A673 (cell line): ENCODE measurements around the gene GRIN2C. TPM values are rescaled to one million over a fixed set of nuclear protein-coding genes. Genes with fewer than 3 reads are reported as not detected.

ENCODE experiments used
- BruUV-seq: library from RNA; stranded (reverse); fragments of 400-500 nt; replicated peaks from 2 replicates; lab custom pipeline; 2021; lab: Mats Ljungman, UMichigan
- CTCF ChIA-PET: fragments of 300-600 bp; sonication (Branson Sonifier 250); formaldehyde crosslinking; loops from one replicate; lab custom pipeline; 2022; ENCODE audit warnings: antibody characterized with exemption; lab: Charles Lee
- POLR2A ChIA-PET: fragments of 300-600 bp; sonication (Branson Sonifier 250); formaldehyde crosslinking; loops from one replicate; lab custom pipeline; 2022; ENCODE audit warnings: antibody characterized with exemption; ENCODE audit not compliant: low non-redundant PET; lab: Charles Lee
- DNase-seq: peaks from one replicate; pipeline ENCODE4 v3.0.0-alpha.2; 2015; ENCODE audit warnings: low spot score
- H3K27ac ChIP-seq: fragments of 200-600 bp; sonication (generic); 2 replicates; pipeline ENCODE4 v1.5.1; 2016; ENCODE audit warnings: mixed run types, low read depth, mild to moderate bottlenecking, mixed read lengths, antibody characterized with exemption, low read length; ENCODE audit not compliant: poor library complexity, severe bottlenecking
- H3K27me3 ChIP-seq: fragments of 200-600 bp; sonication (generic); replicated peaks from 2 replicates; pipeline ENCODE4 v1.6.1; 2017; ENCODE audit warnings: mixed run types, low read depth, mild to moderate bottlenecking, mixed read lengths, antibody characterized with exemption, low read length; ENCODE audit not compliant: insufficient read depth, poor library complexity
- H3K36me3 ChIP-seq: fragments of 200-600 bp; sonication (generic); 2 replicates; pipeline ENCODE4 v1.6.1; 2016; ENCODE audit warnings: mixed run types, mild to moderate bottlenecking, mixed read lengths, antibody characterized with exemption, low read length; ENCODE audit not compliant: insufficient read depth, poor library complexity, severe bottlenecking
- H3K4me1 ChIP-seq: fragments of 200-600 bp; sonication (generic); 2 replicates; pipeline ENCODE4 v1.6.1; 2017; ENCODE audit warnings: mixed run types, mild to moderate bottlenecking, mixed read lengths, antibody characterized with exemption, low read length; ENCODE audit not compliant: insufficient read depth, poor library complexity, severe bottlenecking
- H3K4me3 ChIP-seq: fragments of 200-600 bp; sonication (generic); 2 replicates; pipeline ENCODE4 v1.5.1; 2016; ENCODE audit warnings: low read depth, mixed run types, mild to moderate bottlenecking, mixed read lengths, low read length; ENCODE audit not compliant: poor library complexity, severe bottlenecking
- H3K9me3 ChIP-seq: fragments of 200-600 bp; sonication (generic); 2 replicates; pipeline ENCODE4 v1.6.1; 2016; ENCODE audit warnings: mixed run types, low read depth, mild to moderate bottlenecking, mixed read lengths, antibody characterized with exemption, low read length; ENCODE audit not compliant: poor library complexity, severe bottlenecking
- CTCF ChIP-seq: fragments of 300-800, 200-600 bp; sonication (generic); conservative IDR thresholded peaks from 2 replicates; pipeline ENCODE4 v1.5.1; 2017; ENCODE audit warnings: low read depth, mild to moderate bottlenecking, antibody characterized with exemption, low read length, moderate library complexity, mixed read lengths
- EZH2 ChIP-seq: fragments of 200-600 bp; sonication (generic); IDR thresholded peaks from 2 replicates; pipeline ENCODE4 v1.6.1; 2017; ENCODE audit warnings: borderline replicate concordance, low read depth, mild to moderate bottlenecking, mixed read lengths, antibody characterized with exemption, low read length; ENCODE audit not compliant: poor library complexity, severe bottlenecking
- intact Hi-C: fragments of 100-400 bp; cut with micrococcal nuclease; formaldehyde crosslinking; loops from one replicate; pipeline ENCODE4 v1.10.0; 2022; ENCODE audit not compliant: unreplicated experiment
- total RNA-seq: library from RNA; stranded (reverse); gene quantifications from 2 replicates; pipeline ENCODE4 v1.2.3, GENCODE V29; 2021

Gene GRIN2C
- total RNA-seq, 1 experiment from 2014 or later: 0.09 TPM

- Histone ChIP-seq H3K27ac (no peak overlapping the region), H3K4me1 (no peaks in the 10 kb centered on the region), H3K4me3 (no peak overlapping the region), H3K9me3 (no peaks in the 10 kb centered on the region), H3K27me3 (peaks cover 74% of the 10 kb centered on the region), H3K36me3 (no peaks in the 10 kb centered on the region)
- intact Hi-C loops: no loop called here
- no peak for DNase-seq
- ChIA-PET POLR2A (no interaction called here), CTCF (no interaction called here)
- no TSS peak for BruUV-seq
- TF ChIP-seq EZH2: peak; percentile 5
- TF ChIP-seq CTCF: no peak
These were observed 34.4 kb upstream of the GRIN2C start for GRCh38 chr17:74893936-74894671.

DNA sequence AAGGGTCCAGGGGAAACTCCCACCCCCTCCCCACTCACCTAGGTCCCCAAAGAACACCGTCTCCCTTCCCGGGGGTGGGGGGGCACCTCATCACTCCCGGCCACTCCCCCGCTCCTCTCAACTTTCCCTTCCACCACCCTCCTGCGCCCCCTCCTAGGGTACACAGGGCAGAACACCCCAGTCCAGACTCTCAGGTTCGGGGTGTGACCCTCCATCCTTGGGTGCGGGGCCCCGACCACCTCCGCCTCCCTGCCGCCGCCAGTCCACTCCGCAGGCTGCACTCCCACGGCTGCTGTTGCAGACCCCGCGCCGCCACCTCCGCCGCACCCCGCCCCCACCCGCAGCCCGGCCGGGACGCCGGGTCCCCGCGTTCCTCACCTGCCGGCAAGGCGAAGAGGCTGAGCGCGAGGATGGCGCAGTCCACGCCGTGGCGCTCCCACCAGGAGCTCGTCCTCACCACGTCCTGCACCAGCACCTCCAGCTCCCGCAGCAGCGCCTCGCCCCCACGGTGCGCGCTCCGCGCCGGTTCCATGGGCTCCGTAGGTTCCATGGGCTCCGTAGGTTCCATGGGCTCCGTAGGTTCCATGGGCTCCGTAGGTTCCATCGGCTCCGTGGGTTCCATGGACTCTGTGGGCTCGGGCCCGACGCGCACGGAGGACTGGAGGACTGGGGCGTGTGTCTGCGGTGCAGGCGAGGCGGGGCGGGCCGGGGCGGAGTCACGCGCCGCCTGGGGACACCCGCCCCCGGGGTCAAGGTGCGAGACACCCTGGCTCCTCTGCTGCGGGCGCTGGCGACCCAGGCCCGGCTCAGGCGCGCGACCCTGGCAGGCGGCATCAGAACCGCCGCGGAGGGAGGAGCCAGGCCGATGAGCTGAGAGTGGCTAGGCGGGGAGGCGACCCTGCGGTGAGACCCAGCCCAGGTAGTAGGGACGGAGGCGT, 33.6 kb upstream of the GRIN2C start, which contains the start of gene FADS6:
FADS6 (minus strand) TSS at position 660 of the 938 bp plus-strand sequence; CDS start at position 622, 38 bp downstream.
- H3K36me3 ChIP-seq: no peaks in the 10 kb centered on the region
- no peak for DNase-seq
- ChIA-PET POLR2A (interaction anchor here (0.6 kb wide), 1 partner anchor 807 kb away, joined by 3 read pairs; no protein-coding TSS in a partner anchor), CTCF (no interaction called here)
- peaks cover 74% of the 10 kb centered on the region for H3K27me3 ChIP-seq
- H3K4me1 ChIP-seq: no peaks in the 10 kb centered on the region
- H3K9me3 ChIP-seq: no peaks in the 10 kb centered on the region
- H3K27ac ChIP-seq: no peak within 1 kb of the TSS
- TF ChIP-seq CTCF (no peak), EZH2 (peak; percentile 97)
- intact Hi-C loops: no loop called here
- peak within 1 kb of the TSS; percentile 25 for H3K4me3 ChIP-seq
- no TSS peak for BruUV-seq

DNA sequence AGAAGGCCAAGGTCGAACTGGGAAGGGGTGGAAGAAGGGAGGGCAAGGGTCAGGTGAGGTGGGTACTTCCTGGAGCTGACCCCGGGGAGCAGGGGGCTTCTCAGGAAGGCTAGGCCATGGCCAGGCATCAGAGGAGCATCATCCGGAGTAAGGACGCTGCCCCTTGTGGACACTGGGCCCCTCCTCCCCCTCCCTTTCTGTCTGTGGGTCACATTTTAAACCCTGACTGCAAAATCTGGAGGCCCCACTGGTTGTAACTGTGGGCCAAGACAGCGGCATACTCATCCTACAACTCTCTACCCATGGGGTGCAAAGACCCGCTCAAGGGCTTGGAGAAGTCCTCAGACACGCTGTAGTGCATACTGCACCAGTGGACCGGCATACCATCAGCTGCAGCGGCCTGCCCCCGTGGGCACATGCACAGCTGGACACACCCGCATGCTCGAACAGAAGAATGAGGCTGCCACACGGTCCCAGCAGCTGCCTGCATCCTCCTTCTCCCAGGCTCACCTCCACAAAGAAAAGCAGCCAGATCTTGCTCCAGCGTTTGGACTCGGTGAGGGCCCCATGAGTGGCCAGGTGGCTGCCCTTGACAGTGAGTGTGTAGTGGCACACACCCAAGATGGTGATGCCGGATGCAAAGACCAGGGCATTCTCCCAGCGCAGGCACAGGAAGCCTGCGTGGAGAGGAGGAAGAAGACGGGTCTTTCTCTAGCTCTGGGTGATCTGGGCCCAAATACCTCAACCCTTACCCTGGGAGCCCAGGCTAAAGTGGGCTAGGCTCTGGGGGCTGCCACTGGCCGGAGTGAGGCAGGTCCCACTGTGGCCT, 32.5 kb upstream of the GRIN2C start:
- H3K36me3 ChIP-seq: no peaks in the 10 kb centered on the region
- POLR2A ChIA-PET: no interaction called here
- intact Hi-C loops: no loop called here
- BruUV-seq: no TSS peak
- no peak overlapping the region for H3K4me3 ChIP-seq
- DNase-seq: no peak
- no peak for TF ChIP-seq CTCF
- TF ChIP-seq EZH2: no peak
- no peaks in the 10 kb centered on the region for H3K4me1 ChIP-seq
- H3K27me3 ChIP-seq: peaks cover 69% of the 10 kb centered on the region
- CTCF ChIA-PET: no interaction called here
- no peaks in the 10 kb centered on the region for H3K9me3 ChIP-seq
- no peak overlapping the region for H3K27ac ChIP-seq
